Spleen (tissue), 13 donors: ENCODE data around the gene NOL9. TPM values are rescaled to one million over a fixed set of nuclear protein-coding genes. Genes with fewer than 3 reads are reported as not detected.

Experiments
- DNase-seq: peaks from one replicate; pipeline ENCODE4 v3.0.0-alpha.2; 2020
- H3K27ac ChIP-seq, 8 donors: fragments of 200-600 bp; sonication (generic) in 7 of 8; 1 replicate in 4 of 8; 2 replicates in 4 of 8; pipeline versions ENCODE4 v1.5.0 to v1.8.0; 2016 to 2021; ENCODE audit warnings: inconsistent platforms in 4 of 8, mild to moderate bottlenecking in 4 of 8, moderate library complexity in 1 of 8
- H3K27me3 ChIP-seq, 7 donors: fragments of 200-600 bp; sonication (generic) in 6 of 7; replicated peaks in 1 of 7; 1 replicate in 4 of 7; 2 replicates in 3 of 7; pipeline versions ENCODE4 v1.5.0 to v1.8.0; 2016 to 2021; ENCODE audit warnings: inconsistent platforms in 3 of 7, mild to moderate bottlenecking in 1 of 7
- H3K36me3 ChIP-seq, 6 donors: fragments of 200-600 bp; sonication (generic) in 5 of 6; 1 replicate in 4 of 6; 2 replicates in 2 of 6; pipeline versions ENCODE4 v1.5.0 to v1.8.0; 2016 to 2021; ENCODE audit warnings: inconsistent platforms in 2 of 6
- H3K4me1 ChIP-seq, 6 donors: fragments of 200-600 bp; sonication (generic) in 5 of 6; 1 replicate in 3 of 6; 2 replicates in 3 of 6; pipeline versions ENCODE4 v1.5.0 to v1.8.0; 2016 to 2021; ENCODE audit warnings: inconsistent platforms in 3 of 6
- H3K4me3 ChIP-seq, 8 donors: fragments of 200-600 bp; sonication (generic) in 7 of 8; 1 replicate in 4 of 8; 2 replicates in 4 of 8; pipeline versions ENCODE4 v1.5.0 to v1.8.0; 2016 to 2021; ENCODE audit warnings: inconsistent platforms in 4 of 8, mild to moderate bottlenecking in 4 of 8, moderate library complexity in 2 of 8
- H3K9me3 ChIP-seq, 8 donors: fragments of 200-600 bp; sonication (generic) in 7 of 8; 1 replicate in 4 of 8; 2 replicates in 4 of 8; pipeline versions ENCODE4 v1.5.0 to v1.8.0; 2016 to 2021; ENCODE audit warnings: inconsistent platforms in 4 of 8
- POLR2A ChIP-seq, 3 donors: fragments of 450-650 bp; IDR thresholded peaks; one replicate each; pipeline ENCODE4 v1.5.1; 2017; ENCODE audit warnings: antibody characterized with exemption in 3 of 3, mild to moderate bottlenecking in 1 of 3
- POLR2AphosphoS5 ChIP-seq, 3 donors: sonication (generic); formaldehyde crosslinking; IDR thresholded peaks; one replicate each; pipeline ENCODE4 v1.5.1; 2017; ENCODE audit warnings: antibody characterized with exemption in 3 of 3
- WGBS, 5 donors: extraction: QIAGEN DNeasy Blood & Tissue Kit in 3 of 5; methylation state at CpG; one replicate each; pipeline versions ENCODE4 v1.1.5 to v1.1.7; 2013 to 2018; 5-methylcytosine and 5-hydroxymethylcytosine counted together
- intact Hi-C: fragments of 100-400 bp; cut with DNase I; formaldehyde crosslinking; loops from one replicate; pipeline ENCODE4 v1.15.0; 2023; ENCODE audit warnings: low total_unique reads
- long read RNA-seq, 2 donors: transcript quantifications; one replicate each; lab custom pipeline, GENCODE V29; 2026
- polyA plus RNA-seq, 3 donors: library from polyadenylated mRNA; stranded (reverse); fragments of 200-250 nt; gene quantifications; one replicate each; pipeline ENCODE4 v1.2.1, GENCODE V29; 2013
- total RNA-seq, 7 donors: library from RNA; depleted of rRNA in 3 of 7; stranded (reverse); fragments of >200 nt in 3 of 7; fragmentation: NEBNext Ultra II Directional in 4 of 7; extraction: Animal tissue kit (Norgen Biotek cat#: 25700) in 4 of 7; gene quantifications; one replicate each; pipeline versions ENCODE4 v1.1.0 to v1.2.1, GENCODE V29; 2016 to 2021
- TF ChIP-seq, protein P1 (sequence below), 11 experiments: fragments of 200-600 bp in 7 of 11; fragments of 450-650 bp in 4 of 11; sonication (generic) in 4 of 11; IDR thresholded peaks in 8 of 11; conservative IDR thresholded peaks in 3 of 11; 1 replicate in 7 of 11; 2 replicates in 4 of 11; pipeline versions ENCODE4 v1.4.0 to v1.8.0; 2016 to 2021; ENCODE audit warnings: antibody characterized with exemption in 11 of 11, inconsistent platforms in 4 of 11, mild to moderate bottlenecking in 1 of 11
- donor health status: healthy with polysubstance abuse.
- donor health status: DM: no; HTN: no; CAD: no; lungs with moderate emphysema.
- donor health status: DM: no; HTN: no; CAD: no.
- donor health status: Bipolar disorder and iron deficiency.
- donor health status: healthy.
- donor health status: DM: no; HTN: no; CAD: no.
- donor health status: DM: yes; HTN: yes; CAD: no.

Gene NOL9
- total RNA-seq (10 to 100 TPM; 30.5 to 55.2 (median 51.5) TPM), polyA plus RNA-seq (10 to 100 TPM in 1 of 3 donors, 1 to 10 TPM in 2; 4.2 to 10.0 (median 5.8) TPM)
- long read RNA-seq, donor 1, full-length matches to known transcripts: 1 of 6 reads
- long read RNA-seq, donor 1, partial matches to known transcripts: 5 of 6 reads
- long read RNA-seq, donor 1, other reads (novel, unspliced or antisense): 0 of 6 reads
- long read RNA-seq, donor 2: 0 reads

DNA sequence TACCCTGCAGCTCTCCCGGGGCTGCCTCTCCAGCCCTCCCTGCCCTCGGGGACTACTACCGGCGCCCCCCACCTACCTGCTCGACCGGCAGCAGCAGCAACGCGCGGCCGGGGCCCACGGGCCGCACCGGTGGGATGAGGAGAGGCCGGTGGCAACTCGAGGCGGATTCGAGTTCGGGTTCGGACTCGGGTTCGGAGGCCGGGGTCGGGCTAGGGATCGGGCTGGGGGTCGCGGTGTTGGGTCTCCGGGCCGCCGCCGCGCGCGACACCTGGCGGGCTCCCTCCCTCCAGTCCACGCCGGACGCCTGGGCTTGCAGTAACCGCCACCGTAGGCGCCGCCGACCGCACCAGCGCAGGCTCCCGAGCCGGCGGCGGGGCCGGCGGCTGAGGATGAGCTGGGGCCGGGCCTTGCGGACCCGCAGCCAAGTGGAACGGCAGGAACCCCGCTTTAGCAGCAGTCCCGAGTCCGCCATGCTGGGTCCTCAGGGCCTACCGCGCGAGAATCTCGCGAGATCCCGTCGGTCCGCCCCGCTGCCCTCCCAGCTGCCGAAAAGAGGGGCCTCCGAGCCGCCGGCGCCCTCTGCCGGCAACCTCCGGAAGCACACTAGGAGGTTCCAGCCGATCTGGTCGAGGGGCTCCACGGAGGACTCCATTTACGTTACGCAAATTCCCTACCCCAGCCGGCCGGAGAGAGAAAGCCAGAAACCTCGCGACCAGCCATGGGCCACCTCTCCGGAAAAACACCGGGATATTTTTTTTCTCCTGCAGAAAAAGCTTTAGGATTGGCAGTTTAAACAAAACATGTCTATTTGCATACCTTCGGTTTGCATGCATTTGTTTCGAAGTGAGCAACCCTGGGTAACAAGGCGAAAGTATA lies at the start of gene NOL9:
Gene NOL9 (minus strand): TSS at position 483 of the 876 bp plus-strand sequence. CDS start 11 bp downstream, at position 472.
- peak within 1 kb of the TSS; percentile 86 to 100 (median 96) for H3K4me3 ChIP-seq
- H3K9me3 ChIP-seq: no peaks in the 10 kb centered on the region
- TF ChIP-seq POLR2A (IDR thresholded peaks at IDR 0.05) (no peak), POLR2AphosphoS5 (IDR thresholded peaks at IDR 0.05) (peak; percentile 86 to 93 (median 87))
- TF ChIP-seq, protein P1, sequence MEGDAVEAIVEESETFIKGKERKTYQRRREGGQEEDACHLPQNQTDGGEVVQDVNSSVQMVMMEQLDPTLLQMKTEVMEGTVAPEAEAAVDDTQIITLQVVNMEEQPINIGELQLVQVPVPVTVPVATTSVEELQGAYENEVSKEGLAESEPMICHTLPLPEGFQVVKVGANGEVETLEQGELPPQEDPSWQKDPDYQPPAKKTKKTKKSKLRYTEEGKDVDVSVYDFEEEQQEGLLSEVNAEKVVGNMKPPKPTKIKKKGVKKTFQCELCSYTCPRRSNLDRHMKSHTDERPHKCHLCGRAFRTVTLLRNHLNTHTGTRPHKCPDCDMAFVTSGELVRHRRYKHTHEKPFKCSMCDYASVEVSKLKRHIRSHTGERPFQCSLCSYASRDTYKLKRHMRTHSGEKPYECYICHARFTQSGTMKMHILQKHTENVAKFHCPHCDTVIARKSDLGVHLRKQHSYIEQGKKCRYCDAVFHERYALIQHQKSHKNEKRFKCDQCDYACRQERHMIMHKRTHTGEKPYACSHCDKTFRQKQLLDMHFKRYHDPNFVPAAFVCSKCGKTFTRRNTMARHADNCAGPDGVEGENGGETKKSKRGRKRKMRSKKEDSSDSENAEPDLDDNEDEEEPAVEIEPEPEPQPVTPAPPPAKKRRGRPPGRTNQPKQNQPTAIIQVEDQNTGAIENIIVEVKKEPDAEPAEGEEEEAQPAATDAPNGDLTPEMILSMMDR (IDR thresholded peaks at IDR 0.05 in 8 of 11, conservative IDR thresholded peaks at IDR 0.05 in 3 of 11): peak; percentile 93 to 100 (median 98)
- no peaks in the 10 kb centered on the region for H3K27me3 ChIP-seq
- peak within 1 kb of the TSS; percentile 75 to 88 (median 84) for H3K27ac ChIP-seq
- 2 to 5% (median 3%) methylated on average over 20 to 87 of the region's 87 CpGs for WGBS, 5 donors
- intact Hi-C loops: no loop called here
- peak; percentile 99 for DNase-seq
- peaks cover 16 to 41% (median 31%) of the 10 kb centered on the region in 6 donors for H3K4me1 ChIP-seq
- peaks cover 0 to 25% (median 17%) of the 10 kb centered on the region in 6 donors for H3K36me3 ChIP-seq

DNA sequence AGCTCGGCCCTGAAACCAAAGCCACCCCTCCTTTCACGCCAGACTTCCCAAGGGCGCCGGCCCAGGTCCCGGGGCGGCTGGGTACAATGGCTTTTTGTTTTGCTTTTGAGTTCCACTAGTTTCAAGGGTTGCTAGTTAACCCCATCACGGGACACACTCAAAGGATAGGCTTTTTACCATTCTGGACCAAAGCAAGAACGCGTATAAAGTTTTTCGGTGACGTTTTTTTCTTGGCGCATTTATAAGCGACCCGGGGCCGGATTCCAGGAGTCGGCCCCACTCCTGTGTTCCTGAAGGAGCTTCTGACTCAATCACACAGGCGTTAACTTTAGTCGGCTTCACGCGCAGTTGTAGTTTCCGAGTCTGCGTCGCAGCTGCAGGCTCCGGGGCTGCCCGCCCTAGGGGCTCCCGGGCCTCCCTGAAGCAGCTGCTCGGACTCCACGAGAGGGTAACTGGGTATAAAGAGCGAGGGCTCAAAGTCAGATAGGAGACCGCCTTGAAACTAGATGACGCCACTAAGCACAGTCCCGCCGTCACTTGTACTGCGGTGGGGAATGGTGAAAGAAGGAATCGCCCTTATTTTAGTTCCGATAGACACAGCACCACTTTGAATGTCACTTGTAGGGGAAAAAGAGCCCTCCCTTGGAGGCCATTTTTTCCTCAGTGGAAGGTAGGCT lies 49.1 kb upstream of the NOL9 start:
- Histone ChIP-seq H3K4me1 (peaks cover 23 to 56% (median 44%) of the 10 kb centered on the region in 6 donors), H3K27ac (peak overlapping the region; percentile 97 to 99 (median 99)), H3K27me3 (no peaks in the 10 kb centered on the region), H3K36me3 (peaks cover 0 to 11% (median 6%) of the 10 kb centered on the region in 6 donors), H3K9me3 (no peaks in the 10 kb centered on the region), H3K4me3 (peak overlapping the region; percentile 90 to 100 (median 99))
- peak; percentile 90 for DNase-seq
- intact Hi-C loops: no loop called here
- peak in 1 of 3 donors; percentile 16 for TF ChIP-seq POLR2AphosphoS5 (IDR thresholded peaks at IDR 0.05)
- TF ChIP-seq, protein P1 (IDR thresholded peaks at IDR 0.05 in 8 of 11, conservative IDR thresholded peaks at IDR 0.05 in 3 of 11): peak in 1 of 11 experiments; percentile 13
- peak in 2 of 3 donors; percentile 6 to 20 for TF ChIP-seq POLR2A (IDR thresholded peaks at IDR 0.05)
- WGBS, 5 donors: 0 to 2% (median 1%) methylated on average over 32 to 36 of the region's 36 CpGs

DNA sequence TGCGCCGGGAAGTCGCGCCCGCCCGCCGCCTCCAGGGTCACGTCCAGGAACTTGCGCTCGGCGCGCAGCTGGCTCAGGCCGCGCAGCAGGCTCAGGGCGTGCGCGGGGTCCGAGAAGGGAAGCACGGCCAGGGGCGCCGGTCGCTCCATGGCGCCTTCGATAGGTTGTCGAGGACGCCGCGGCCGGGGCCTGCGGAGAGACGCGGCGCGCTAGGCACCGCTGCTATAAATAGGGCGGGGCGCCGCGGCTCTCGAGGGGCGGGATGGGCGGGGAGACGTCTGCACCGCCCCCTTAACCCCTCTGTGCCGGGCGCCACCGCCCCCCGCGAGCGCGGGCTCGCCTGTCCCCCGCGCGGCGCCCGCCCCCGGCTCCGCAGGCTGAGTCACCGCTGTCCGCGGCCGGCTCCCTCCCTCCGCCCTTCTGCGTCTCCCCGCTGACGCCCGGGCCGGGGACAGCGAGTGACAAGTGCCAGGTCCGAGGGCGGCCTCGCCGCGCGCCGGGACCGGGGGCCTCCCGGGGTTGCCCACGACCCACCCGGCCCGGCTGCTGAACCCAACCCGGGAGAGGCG lies 48.4 kb upstream of the NOL9 start, which contains the start of gene KLHL21:
Gene KLHL21 (minus strand): TSS at position 201 of the 569 bp plus-strand sequence. CDS start 52 bp downstream, at position 149.
- Histone ChIP-seq H3K36me3 (peaks cover 4 to 18% (median 13%) of the 10 kb centered on the region in 6 donors), H3K4me1 (peaks cover 23 to 63% (median 50%) of the 10 kb centered on the region in 6 donors), H3K27ac (peak within 1 kb of the TSS; percentile 97 to 99 (median 99)), H3K9me3 (no peaks in the 10 kb centered on the region), H3K4me3 (peak within 1 kb of the TSS; percentile 90 to 100 (median 99)), H3K27me3 (no peaks in the 10 kb centered on the region)
- TF ChIP-seq POLR2A (IDR thresholded peaks at IDR 0.05): peak; percentile 38 to 73 (median 72)
- TF ChIP-seq POLR2AphosphoS5 (IDR thresholded peaks at IDR 0.05): peak; percentile 95 to 96 (median 95)
- TF ChIP-seq, protein P1 (IDR thresholded peaks at IDR 0.05 in 8 of 11, conservative IDR thresholded peaks at IDR 0.05 in 3 of 11): peak in 2 of 11 experiments; percentile 11 to 28
- WGBS, 5 donors: 0 to 1% (median 0%) methylated on average over 11 to 84 of the region's 84 CpGs
- intact Hi-C loops: no loop called here
- peak; percentile 97 for DNase-seq
